HEK293T (cell line): ENCODE measurements around the gene AGK.

Source experiments
- FOXK2 ChIP-seq: fragments of 450-650 bp; IDR thresholded peaks from 2 replicates; pipeline ENCODE4 v1.6.1; 2016; ENCODE audit warnings: mild to moderate bottlenecking
- FOXM1 ChIP-seq: fragments of 450-650 bp; IDR thresholded peaks from 2 replicates; pipeline ENCODE4 v1.6.1; 2017; ENCODE audit warnings: mild to moderate bottlenecking, borderline replicate concordance
- LEF1 ChIP-seq: fragments of 450-650 bp; IDR thresholded peaks from 2 replicates; pipeline ENCODE4 v1.6.1; 2017; ENCODE audit warnings: mild to moderate bottlenecking, borderline replicate concordance
- SUZ12 ChIP-seq: fragments of 450-650 bp; IDR thresholded peaks from 2 replicates; pipeline ENCODE4 v1.6.1; 2016; ENCODE audit warnings: mild to moderate bottlenecking

GRCh38 chr7:141649865-141650634 lies 98.8 kb downstream of the AGK start:
- TF ChIP-seq LEF1 (no peak), FOXM1 (no peak), FOXK2 (no peak), SUZ12 (no peak)
